GM23248 (cell line): ENCODE data around the gene ZBTB20.

Experiments
- EZH2 ChIP-seq: fragments of 200-600 bp; sonication (generic); IDR thresholded peaks from 2 replicates; pipeline ENCODE4 v1.6.1; 2018; ENCODE audit warnings: antibody characterized with exemption, mild to moderate bottlenecking; ENCODE audit not compliant: insufficient read depth, poor library complexity, severe bottlenecking
- EZH2phosphoT487 ChIP-seq: fragments of 200-600 bp; sonication (generic); IDR thresholded peaks from 2 replicates; pipeline ENCODE4 v1.6.1; 2018; ENCODE audit warnings: antibody characterized with exemption, moderate library complexity, mild to moderate bottlenecking, low read depth; ENCODE audit not compliant: insufficient read depth

- no peak for TF ChIP-seq EZH2phosphoT487
- TF ChIP-seq EZH2 = no peak
Measured at GRCh38 chr3:115018694-115019093, 128.4 kb downstream of the ZBTB20 start.
